ENCODE results near the gene SCYGR4.

- TF ChIP-seq CTCF (IDR thresholded peaks at IDR 0.05), result no peak
- TF ChIP-seq ZFX (IDR thresholded peaks at IDR 0.05; ENCODE audit: borderline replicate concordance), result no peak
Measured at GRCh38 chr2:227597036-227597435, 20.3 kb upstream of the SCYGR4 start.

Measured in 22Rv1 (cell line).